Kidney tubule cell (primary cell): ENCODE data around the gene TANGO2.

Experiments
- DNase-seq: peaks from one replicate; pipeline ENCODE4 v3.0.0-alpha.2; 2018; ENCODE audit warnings: low spot score

TANGO2 gene

DNA sequence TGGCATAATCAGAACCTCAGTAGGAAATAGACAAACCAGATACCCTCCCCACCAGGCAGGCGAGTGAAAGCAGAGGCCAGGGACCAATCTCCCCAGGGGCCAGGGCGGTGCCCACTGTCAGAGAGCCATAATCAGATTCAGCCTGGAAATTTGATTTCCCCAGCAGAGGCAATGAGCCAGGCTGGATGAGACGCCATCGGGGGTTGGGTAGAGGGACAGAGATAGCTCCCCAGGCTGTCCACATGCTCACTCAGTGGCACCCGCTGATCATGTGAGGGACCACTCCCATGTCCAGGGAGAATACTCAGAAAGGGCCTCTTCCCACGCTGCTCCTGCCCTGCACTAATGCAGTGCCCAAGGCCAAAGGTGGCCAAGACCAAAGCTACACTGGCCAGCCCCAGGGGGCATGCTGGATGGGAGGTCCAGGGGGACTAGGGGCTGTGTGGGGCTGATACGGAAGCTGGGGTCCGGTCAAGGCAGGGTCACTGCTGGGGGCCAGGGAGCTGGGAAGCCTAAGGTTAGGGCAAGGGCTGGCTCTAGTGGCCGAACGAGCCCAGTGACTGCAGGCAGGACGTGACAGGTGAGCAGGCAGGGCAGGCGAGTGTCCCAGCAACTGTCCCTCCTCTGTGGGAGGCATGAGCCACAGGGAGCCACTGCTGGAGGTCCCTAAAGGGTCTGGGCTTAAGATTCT lies 24.1 kb upstream of the TANGO2 start:
- no peak for DNase-seq

DNA sequence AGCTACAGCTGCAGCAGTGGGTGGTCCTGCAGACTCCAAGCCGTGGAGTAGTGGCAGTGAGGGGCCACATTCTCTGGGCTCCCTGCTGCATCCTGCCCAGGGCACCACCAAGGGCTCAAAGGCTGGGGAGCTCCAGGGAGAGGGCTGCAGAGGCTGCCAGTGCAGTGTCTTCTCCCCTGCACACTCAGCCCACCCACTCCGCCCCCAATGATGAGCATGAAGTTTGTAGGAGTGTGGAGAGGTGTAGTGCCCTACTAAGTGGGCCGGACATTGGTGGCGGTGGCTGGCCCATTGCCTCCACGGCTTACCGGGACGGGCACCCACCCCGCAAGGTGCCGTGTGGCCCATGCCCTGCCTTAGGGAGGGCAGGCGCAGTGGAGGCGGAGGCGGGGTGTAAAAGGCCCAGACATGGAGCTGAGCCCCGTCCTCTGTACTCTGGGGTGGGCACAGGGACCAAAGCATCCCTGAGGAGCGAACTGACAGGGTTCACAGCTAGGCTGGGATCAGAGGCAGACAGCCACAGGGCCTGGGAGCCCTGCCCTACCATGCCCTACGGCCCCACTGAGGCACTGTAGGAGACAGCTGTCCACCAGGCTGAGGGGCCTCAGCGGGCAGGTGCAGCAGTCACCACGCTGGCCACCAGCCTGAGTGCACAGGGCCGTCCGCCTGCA lies 23.2 kb upstream of the TANGO2 start:
- DNase-seq, result no peak

GRCh38 chr22:19998232-19998951 lies 22.5 kb upstream of the TANGO2 start:
- DNase-seq, result no peak

GRCh38 chr22:19998991-19999820 lies 21.7 kb upstream of the TANGO2 start:
- DNase-seq, result no peak

DNA sequence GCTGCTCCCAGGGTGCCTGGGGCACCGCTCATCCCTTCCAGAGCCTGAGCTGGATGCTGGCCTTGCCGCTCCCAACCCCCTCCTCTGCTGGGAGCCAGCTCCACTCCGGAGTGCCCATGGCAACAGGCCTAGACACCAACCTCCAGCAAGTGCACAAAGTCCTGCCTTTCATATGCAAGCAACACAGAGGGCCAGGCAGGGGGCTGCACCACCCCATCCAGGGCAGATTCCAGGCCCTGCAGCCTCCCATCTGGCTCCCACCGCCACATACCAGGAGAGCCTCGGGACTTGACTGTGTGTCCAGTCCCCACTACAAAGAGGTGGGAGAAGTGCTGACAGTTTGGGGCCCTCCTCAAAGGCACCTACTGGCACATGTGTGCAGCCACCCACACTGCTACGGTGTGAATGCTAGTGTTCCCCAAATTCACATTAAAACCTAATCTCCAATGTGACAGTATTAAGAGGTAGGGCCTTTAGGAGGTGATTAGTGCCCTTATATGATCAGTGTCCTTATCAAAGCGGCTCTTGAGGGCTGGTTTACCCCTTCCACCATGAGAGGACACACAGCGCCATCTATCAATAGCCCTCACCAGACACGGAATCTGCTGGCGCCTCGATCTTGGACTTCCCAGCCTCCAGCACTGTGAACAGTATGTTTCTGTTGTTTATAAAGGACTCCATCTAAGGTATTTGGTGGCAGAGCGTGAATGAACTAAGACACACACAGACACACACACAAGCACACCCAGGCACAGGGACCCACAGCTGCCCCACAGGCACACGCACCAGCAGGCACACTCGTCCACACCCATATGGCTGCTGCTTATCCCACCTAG lies 20.4 kb upstream of the TANGO2 start:
- no peak for DNase-seq

- no peak for DNase-seq
Observed at GRCh38 chr22:20001082-20001638, 19.8 kb upstream of the TANGO2 start.

DNA sequence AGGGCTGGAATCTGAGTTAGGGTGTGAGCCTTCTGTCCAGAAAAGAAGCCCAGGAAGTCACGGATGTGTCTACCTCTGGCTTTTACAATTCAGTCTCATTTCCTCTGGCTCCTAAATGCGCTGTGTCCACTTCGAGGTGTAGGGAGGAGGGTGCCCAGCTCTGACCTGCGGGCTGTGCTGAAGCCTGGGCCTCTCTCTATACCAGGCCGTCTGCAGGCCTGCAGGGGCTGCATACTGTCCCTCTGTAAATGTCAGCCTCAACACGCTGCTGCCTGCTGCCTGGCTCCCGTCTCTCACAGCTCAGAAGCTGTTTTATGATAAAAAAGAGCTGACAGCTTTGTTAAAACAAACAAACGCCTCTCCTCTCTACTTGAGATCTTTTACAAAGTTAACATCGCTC lies 18.8 kb upstream of the TANGO2 start:
- no peak for DNase-seq

DNA sequence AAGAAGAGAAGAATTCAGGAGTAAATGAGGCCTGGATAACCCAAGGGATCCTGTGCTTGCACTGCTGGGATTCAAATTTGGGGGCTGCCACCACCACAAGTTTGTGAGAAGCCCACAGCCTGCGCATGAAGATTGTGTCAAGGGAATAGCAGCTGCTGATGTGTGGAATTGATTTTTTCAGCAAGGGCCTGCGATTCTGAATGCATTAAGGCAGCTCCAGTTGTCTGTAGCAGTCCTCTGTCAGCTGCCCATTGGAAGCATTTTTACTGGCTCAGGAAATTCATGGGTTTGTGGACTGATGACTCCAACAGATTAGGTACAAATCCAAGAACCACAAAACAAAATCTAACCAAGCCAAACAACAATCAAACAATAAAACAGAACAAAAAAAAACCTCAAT lies 18.3 kb upstream of the TANGO2 start:
- no peak for DNase-seq

DNA sequence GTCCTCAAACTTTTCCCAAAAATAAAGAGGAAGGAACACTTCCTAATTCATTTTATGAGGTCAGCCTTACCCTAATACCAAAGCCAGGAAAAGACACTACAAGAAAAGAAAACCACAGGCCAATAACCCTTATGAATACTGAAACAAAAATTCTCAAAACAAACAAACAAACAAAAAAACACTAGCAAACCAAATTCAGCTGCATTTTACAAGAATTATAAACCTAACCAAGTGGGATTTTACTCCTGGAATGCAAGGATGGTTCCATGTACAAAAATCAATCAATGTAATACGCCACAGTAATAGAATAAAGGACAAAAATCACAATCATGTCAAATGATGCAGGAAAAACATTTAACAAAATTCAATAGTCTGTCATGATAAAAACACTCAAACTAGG lies 17.6 kb upstream of the TANGO2 start:
- DNase-seq, result no peak

- DNase-seq, result no peak
Observed at GRCh38 chr22:20004464-20004863, 16.4 kb upstream of the TANGO2 start.

GRCh38 chr22:20008221-20008995 lies 12.5 kb upstream of the TANGO2 start:
- no peak for DNase-seq

DNA sequence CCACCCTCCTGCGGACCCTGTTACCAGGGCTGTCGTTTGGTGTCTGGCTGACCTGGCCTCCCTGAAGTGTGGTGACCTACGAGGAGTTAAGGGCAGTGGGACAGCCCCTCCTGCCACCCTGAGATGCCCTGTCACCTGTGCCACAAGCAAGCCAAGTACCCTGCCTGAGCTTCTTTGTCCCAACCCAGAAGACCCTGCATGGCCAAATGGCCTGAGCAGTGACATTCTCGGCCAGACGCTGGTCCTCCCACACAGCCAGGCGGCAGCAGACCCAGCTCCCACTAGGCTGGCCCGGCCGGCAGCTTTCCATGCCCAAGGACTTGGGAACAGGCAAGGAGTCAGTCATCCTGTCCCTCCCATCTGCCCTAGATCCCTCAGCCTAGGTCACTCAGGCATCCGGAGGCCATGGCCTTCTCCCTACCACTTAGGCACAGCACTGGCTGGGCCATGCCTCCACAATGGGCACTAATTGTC lies 11.9 kb upstream of the TANGO2 start:
- DNase-seq, result no peak

DNA sequence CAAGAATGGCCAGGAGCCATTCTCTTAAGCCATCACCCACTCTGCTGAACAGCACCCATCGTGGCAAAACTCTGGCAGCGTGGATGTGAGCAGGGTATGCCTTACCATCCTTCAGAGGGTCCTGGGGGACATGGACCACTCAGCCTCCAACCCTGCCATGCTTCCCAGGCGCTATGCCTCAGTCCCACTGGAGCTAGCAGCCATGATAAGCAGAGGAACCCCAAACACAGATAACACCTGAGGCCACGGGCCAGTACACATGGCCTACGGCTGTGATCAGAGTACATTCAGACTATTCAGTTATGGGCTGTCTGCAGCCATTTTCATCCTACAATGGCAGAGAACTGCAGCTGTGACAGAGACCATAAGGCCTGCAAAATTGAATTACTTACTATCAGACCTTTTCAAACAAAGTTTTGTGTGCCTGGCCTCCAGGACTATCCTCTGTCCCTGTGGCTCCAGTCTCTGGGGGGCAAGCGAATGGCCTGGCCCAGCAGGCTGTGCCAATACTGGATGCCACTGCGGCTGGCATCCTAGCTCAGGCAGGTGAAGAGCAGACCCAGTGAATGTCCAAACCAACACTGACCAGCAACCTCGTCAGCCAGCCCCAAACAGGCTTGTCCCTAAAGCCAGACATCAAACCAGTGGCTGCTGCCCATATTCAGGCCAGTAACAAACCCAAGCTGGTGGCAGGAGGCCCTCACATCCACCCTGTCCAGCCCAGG lies 11.2 kb upstream of the TANGO2 start:
- DNase-seq, result no peak

- peak; percentile 25 for DNase-seq
Observed at GRCh38 chr22:20010307-20011122, 10.4 kb upstream of the TANGO2 start.

- DNase-seq, result no peak
Observed at GRCh38 chr22:20011123-20011992, 9.6 kb upstream of the TANGO2 start.

DNA sequence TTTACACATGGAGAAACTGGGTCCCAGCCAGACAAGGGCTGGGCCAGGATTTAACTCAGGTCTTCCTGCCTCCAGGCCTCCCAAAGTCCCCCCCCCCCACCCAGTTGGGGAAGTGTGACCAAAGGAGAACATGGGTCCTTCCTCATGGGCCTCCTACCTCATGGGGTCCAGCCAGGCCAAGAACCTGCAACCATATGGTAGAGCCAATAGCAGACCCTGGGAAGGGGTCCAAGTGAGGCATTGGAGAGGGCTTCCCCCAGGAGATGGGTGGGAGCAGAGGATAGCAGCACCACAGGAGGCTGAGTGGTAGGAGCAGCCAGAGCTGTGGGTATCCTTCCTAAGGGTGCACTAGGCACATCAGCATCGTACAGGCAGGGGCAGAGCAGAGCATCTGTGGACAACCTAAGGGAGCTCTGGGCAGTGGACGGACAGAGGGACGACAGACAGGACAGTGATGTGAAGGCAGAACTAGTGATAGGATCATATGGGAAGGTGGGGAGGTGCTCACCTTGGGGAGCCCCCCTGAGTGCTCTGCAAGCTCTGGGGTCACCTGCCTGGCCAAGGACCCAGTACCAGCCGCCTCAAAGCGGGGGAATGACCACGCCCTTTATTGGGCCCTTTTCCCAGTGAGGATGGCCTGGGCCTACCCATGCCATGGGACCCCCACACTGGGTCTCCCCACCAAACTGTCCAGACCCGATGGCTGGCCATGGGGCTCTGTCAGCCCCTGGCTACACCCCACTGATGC lies 8.7 kb upstream of the TANGO2 start:
- DNase-seq, result no peak
